ENCODE data around the gene RAVER1. TPM values are rescaled to one million over a fixed set of nuclear protein-coding genes. Genes with fewer than 3 reads are reported as not detected.

RAVER1 gene
- total and polyA plus RNA-seq, 9 of the 15 experiments (the other 6 are each of a cell fraction or from before 2014, with no cell fraction given), result 0.06 to 113 (median 7.0) TPM

- no peak for TF ChIP-seq AFF4 (CRISPR knock-in tag; IDR thresholded peaks at IDR 0.05)
- no peak for TF ChIP-seq GTF2F1 (IDR thresholded peaks at IDR 0.05; ENCODE audit: low read depth, low read length)
- TF ChIP-seq RNF2 (IDR thresholded peaks at IDR 0.05), result no peak
- no peak for TF ChIP-seq BRF1 (IDR thresholded peaks at IDR 0.05; ENCODE audit: borderline replicate concordance, extremely low read depth, insufficient read length)
- 0 out of 2 replicates have a peak, but pooled peaks have one; percentile 49 for TF ChIP-seq THRAP3 (IDR thresholded peaks at IDR 0.05; ENCODE audit: borderline replicate concordance)
Observed at GRCh38 chr19:10353793-10354391, 20.6 kb upstream of the RAVER1 start (continued).

All from K562 (cell line).